CD14-positive monocyte (primary cell): ENCODE measurements around the gene CNIH1. TPM values are rescaled to one million over a fixed set of nuclear protein-coding genes. Genes with fewer than 3 reads are reported as not detected.

ENCODE experiments used
- DNase-seq, 3 donors: peaks; one replicate each; pipeline ENCODE4 v3.0.0-alpha.2; 2011 to 2022
- H2AFZ ChIP-seq: 2 replicates; pipeline ENCODE4 v1.6.0; 2012; ENCODE audit warnings: mild to moderate bottlenecking, low read depth, low read length, inconsistent platforms; ENCODE audit not compliant: insufficient read depth, poor library complexity, severe bottlenecking
- H3K27ac ChIP-seq, 2 donors: 1 replicate in 1 of 2; 2 replicates in 1 of 2; pipeline ENCODE4 v1.5.1; 2012 to 2013; ENCODE audit warnings: low read length in 2 of 2, control low read depth in 1 of 2, inconsistent platforms in 1 of 2, low read depth in 1 of 2, mild to moderate bottlenecking in 1 of 2
- H3K27me3 ChIP-seq, 2 donors: one replicate each; pipeline versions ENCODE4 v1.6.0 to v1.6.1; 2011 to 2013; ENCODE audit warnings: low read length in 2 of 2; ENCODE audit not compliant: control insufficient read depth in 2 of 2, insufficient read depth in 2 of 2
- H3K36me3 ChIP-seq, 2 donors: replicated peaks in 1 of 2; 1 replicate in 1 of 2; 2 replicates in 1 of 2; pipeline versions ENCODE4 v1.5.1 to v1.6.1; 2012 to 2013; ENCODE audit warnings: low read length in 2 of 2, control low read depth in 1 of 2, inconsistent platforms in 1 of 2, mild to moderate bottlenecking in 1 of 2; ENCODE audit not compliant: insufficient read depth in 2 of 2, control insufficient read depth in 1 of 2
- H3K4me1 ChIP-seq, 2 donors: 1 replicate in 1 of 2; 2 replicates in 1 of 2; pipeline versions ENCODE4 v1.5.1 to v1.6.1; 2012 to 2013; ENCODE audit warnings: low read length in 2 of 2, control low read depth in 1 of 2, inconsistent platforms in 1 of 2, mild to moderate bottlenecking in 1 of 2, moderate library complexity in 1 of 2; ENCODE audit not compliant: insufficient read depth in 2 of 2, control insufficient read depth in 1 of 2
- H3K4me2 ChIP-seq: replicated peaks from 2 replicates; pipeline ENCODE3; 2012; ENCODE audit warnings: low read length, moderate library complexity, mild to moderate bottlenecking; ENCODE audit not compliant: poor library complexity, severe bottlenecking; ENCODE audit errors: extremely low read depth
- H3K4me3 ChIP-seq, 3 experiments: fragments of 200-600 bp in 1 of 3; sonication (generic) in 1 of 3; replicated peaks in 1 of 3; 1 replicate in 2 of 3; 2 replicates in 1 of 3; pipeline ENCODE4 v1.5.1; 2011 to 2013; ENCODE audit warnings: low read length in 3 of 3, mild to moderate bottlenecking in 3 of 3, control low read depth in 2 of 3, low read depth in 2 of 3, inconsistent platforms in 1 of 3, moderate library complexity in 1 of 3
- H3K79me2 ChIP-seq: 2 replicates; pipeline ENCODE4 v1.6.0; 2012; ENCODE audit warnings: mild to moderate bottlenecking, control low read depth, inconsistent platforms, low read length, moderate library complexity; ENCODE audit not compliant: insufficient read depth
- H3K9ac ChIP-seq: 2 replicates; pipeline ENCODE4 v1.6.0; 2017; ENCODE audit warnings: low read length, mild to moderate bottlenecking; ENCODE audit not compliant: insufficient read depth, poor library complexity, severe bottlenecking
- H3K9me3 ChIP-seq, 2 donors: replicated peaks in 1 of 2; 1 replicate in 1 of 2; 2 replicates in 1 of 2; pipeline versions ENCODE4 v1.5.1 to v1.6.1; 2012 to 2013; ENCODE audit warnings: low read length in 2 of 2, control low read depth in 1 of 2; ENCODE audit not compliant: control insufficient read depth in 1 of 2, insufficient read depth in 1 of 2
- H4K20me1 ChIP-seq: 2 replicates; pipeline ENCODE4 v1.6.0; 2012; ENCODE audit warnings: mild to moderate bottlenecking, low read length, control low read depth, moderate library complexity; ENCODE audit not compliant: insufficient read depth
- H3K27ac Mint-ChIP-seq, 7 donors: one replicate each; pipeline ENCODE4 v1.8.0; 2020; ENCODE audit warnings: mild to moderate bottlenecking in 7 of 7, mixed read lengths in 7 of 7, moderate library complexity in 6 of 7, inconsistent platforms in 2 of 7
- H3K27me3 Mint-ChIP-seq, 3 donors: one replicate each; pipeline ENCODE4 v1.8.0; 2021 to 2022; ENCODE audit warnings: low read depth in 3 of 3, mild to moderate bottlenecking in 3 of 3, mixed read lengths in 3 of 3, moderate library complexity in 3 of 3, inconsistent platforms in 1 of 3
- H3K36me3 Mint-ChIP-seq, 2 donors: one replicate each; pipeline ENCODE4 v1.8.0; 2020; ENCODE audit warnings: mixed read lengths in 2 of 2, inconsistent platforms in 1 of 2, mild to moderate bottlenecking in 1 of 2
- H3K4me1 Mint-ChIP-seq: one replicate; pipeline ENCODE4 v1.8.0; 2020; ENCODE audit warnings: mild to moderate bottlenecking, mixed read lengths
- H3K4me3 Mint-ChIP-seq, 2 donors: one replicate each; pipeline ENCODE4 v1.8.0; 2020; ENCODE audit warnings: mild to moderate bottlenecking in 2 of 2, mixed read lengths in 2 of 2, moderate library complexity in 1 of 2
- H3K9me3 Mint-ChIP-seq, 7 donors: one replicate each; pipeline ENCODE4 v1.8.0; 2020 to 2022; ENCODE audit warnings: mixed read lengths in 7 of 7, mild to moderate bottlenecking in 6 of 7, moderate library complexity in 6 of 7, inconsistent platforms in 2 of 7
- whole genome bisulfite sequencing: methylation state at CpG from one replicate; pipeline ENCODE4 v1.1.5; 2013; ENCODE audit warnings: missing lambda C conversion rate; ENCODE audit not compliant: insufficient coverage; 5-methylcytosine and 5-hydroxymethylcytosine counted together
- intact Hi-C, 2 donors: fragments of 100-400 bp; cut with micrococcal nuclease; formaldehyde crosslinking; loops; one replicate each; pipeline versions ENCODE4 v1.15.0 to v1.15.1; 2023
- polyA plus RNA-seq, 3 donors: library from polyadenylated mRNA; depleted of rRNA in 1 of 3; unstranded in 2 of 3; stranded (reverse) in 1 of 3; fragments of 300-500 nt in 2 of 3; fragments of >200 nt in 1 of 3; fragmentation: Illumina TruSeq in 2 of 3; gene quantifications; 1 replicate in 2 of 3; 2 replicates in 1 of 3; pipeline ENCODE4 v1.2.3, GENCODE V29; 2012 to 2021
- TF ChIP-seq, protein P1 (sequence below): fragments of 200-600 bp; IDR thresholded peaks from one replicate; pipeline ENCODE4 v1.8.0; 2022; ENCODE audit warnings: antibody characterized with exemption, mild to moderate bottlenecking

The CNIH1 gene
- polyA plus RNA-seq, 3 donors = 109 to 162 (median 138) TPM

DNA sequence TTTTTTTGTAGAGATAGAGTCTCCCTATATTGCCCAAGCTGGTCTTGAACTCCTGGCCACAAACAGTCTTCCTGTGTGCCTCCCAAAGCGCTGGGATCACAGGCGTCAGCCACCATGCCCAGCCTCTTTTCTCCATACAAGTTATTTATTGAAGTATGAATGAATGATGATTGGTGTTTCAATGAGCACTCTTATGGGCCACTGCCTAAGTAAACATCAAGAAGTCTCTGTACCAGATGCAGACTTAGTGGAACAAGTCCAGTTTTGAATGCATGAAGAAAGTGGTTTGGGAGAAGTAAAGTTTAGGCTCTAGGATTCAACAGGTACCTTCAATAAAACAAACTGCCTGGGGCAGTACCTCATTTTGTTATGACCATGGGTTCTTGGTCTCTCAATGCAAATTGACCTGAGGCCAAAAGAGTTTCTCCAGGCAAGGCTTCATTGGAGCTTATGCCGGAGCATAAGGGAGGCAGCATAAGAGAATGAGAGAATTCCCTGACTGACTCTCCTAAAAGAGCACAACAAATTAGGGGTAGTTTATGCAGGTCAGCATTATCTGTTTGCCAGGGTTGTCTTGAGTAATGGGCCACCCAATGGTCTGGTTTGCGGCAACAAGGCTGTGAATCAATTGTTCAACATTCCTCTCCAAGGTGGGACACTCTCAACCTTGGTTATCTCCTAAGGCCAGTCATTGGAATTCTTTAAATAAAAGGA is 48.7 kb upstream of the CNIH1 start:
- Mint-ChIP-seq H3K9me3 (peaks cover 0 to 3% (median 0%) of the 10 kb centered on the region in 7 donors), H3K4me1 (peaks cover 58% of the 10 kb centered on the region), H3K36me3 (peaks cover 2 to 13% of the 10 kb centered on the region in 2 donors), H3K27me3 (peaks cover 0 to 2% (median 0%) of the 10 kb centered on the region in 3 donors), H3K27ac (peak overlapping the region in 5 of 7 donors; percentile 88 to 95 (median 91)), H3K4me3 (peak overlapping the region in 1 of 2 donors; percentile 86)
- Histone ChIP-seq H3K9ac (no peak overlapping the region), H3K27me3 (no peaks in the 10 kb centered on the region), H3K4me1 (peaks cover 36 to 51% of the 10 kb centered on the region in 2 donors), H3K27ac (peak overlapping the region in 1 of 2 donors; percentile 93), H3K36me3 (no peaks in the 10 kb centered on the region), H3K9me3 (no peaks in the 10 kb centered on the region), H3K4me3 (peak overlapping the region in 1 of 3 experiments; percentile 90), H4K20me1 (peaks cover 1% of the 10 kb centered on the region), H3K79me2 (peaks cover 49% of the 10 kb centered on the region), H2AFZ (peak overlapping the region; percentile 92), H3K4me2 (peak overlapping the region; percentile 97)
- no CpG with 5 or more reads among the region's 4 CpGs for WGBS
- DNase-seq = no peak
- intact Hi-C loops = loop anchor here (5.0 kb wide), 3 partner anchors 38 to 93 kb away; partner anchors contain the start of gene CDKN3 (in 1 of the 2)
- TF ChIP-seq, protein P1, sequence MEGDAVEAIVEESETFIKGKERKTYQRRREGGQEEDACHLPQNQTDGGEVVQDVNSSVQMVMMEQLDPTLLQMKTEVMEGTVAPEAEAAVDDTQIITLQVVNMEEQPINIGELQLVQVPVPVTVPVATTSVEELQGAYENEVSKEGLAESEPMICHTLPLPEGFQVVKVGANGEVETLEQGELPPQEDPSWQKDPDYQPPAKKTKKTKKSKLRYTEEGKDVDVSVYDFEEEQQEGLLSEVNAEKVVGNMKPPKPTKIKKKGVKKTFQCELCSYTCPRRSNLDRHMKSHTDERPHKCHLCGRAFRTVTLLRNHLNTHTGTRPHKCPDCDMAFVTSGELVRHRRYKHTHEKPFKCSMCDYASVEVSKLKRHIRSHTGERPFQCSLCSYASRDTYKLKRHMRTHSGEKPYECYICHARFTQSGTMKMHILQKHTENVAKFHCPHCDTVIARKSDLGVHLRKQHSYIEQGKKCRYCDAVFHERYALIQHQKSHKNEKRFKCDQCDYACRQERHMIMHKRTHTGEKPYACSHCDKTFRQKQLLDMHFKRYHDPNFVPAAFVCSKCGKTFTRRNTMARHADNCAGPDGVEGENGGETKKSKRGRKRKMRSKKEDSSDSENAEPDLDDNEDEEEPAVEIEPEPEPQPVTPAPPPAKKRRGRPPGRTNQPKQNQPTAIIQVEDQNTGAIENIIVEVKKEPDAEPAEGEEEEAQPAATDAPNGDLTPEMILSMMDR = no peak

DNA sequence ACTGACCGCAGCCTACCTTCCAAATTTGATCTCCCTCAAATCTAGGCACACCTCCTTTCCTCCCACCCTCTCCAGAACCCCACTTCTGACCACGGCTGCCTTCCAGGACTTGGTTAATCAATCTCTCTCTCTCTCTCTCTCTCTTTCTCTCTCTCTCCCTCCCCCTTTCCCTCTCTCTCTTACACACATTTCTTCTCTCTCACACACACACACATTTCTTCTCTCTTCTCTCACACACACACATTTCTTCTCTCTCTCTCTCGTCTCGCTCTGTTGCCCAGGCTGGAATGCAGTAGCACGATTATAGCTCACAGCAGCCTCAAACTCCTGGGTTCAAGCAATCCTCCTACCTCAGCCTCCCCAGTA is 48.1 kb upstream of the CNIH1 start:
- Mint-ChIP-seq H3K36me3 (peaks cover 2 to 16% of the 10 kb centered on the region in 2 donors), H3K27ac (peak overlapping the region; percentile 88 to 95 (median 91)), H3K4me3 (peak overlapping the region; percentile 86 to 90), H3K4me1 (peaks cover 64% of the 10 kb centered on the region), H3K9me3 (peaks cover 0 to 3% (median 0%) of the 10 kb centered on the region in 7 donors), H3K27me3 (peaks cover 0 to 2% (median 0%) of the 10 kb centered on the region in 3 donors)
- intact Hi-C loops = loop anchor here (5.0 kb wide), 3 partner anchors 37 to 92 kb away; partner anchors contain the start of gene CDKN3 (in 1 of the 2)
- WGBS = 39% methylated on average over 4 of the region's 5 CpGs
- Histone ChIP-seq H2AFZ (peak overlapping the region; percentile 92), H3K4me3 (peak overlapping the region; percentile 70 to 90 (median 73)), H3K9me3 (no peaks in the 10 kb centered on the region), H3K4me1 (peaks cover 41 to 57% of the 10 kb centered on the region in 2 donors), H4K20me1 (peaks cover 7% of the 10 kb centered on the region), H3K9ac (peak overlapping the region; percentile 92), H3K79me2 (peaks cover 55% of the 10 kb centered on the region), H3K27me3 (no peaks in the 10 kb centered on the region), H3K4me2 (peak overlapping the region; percentile 97), H3K27ac (peak overlapping the region; percentile 81 to 93), H3K36me3 (no peaks in the 10 kb centered on the region)
- TF ChIP-seq, protein P1 = no peak
- DNase-seq = no peak
